Measurements from ENCODE around the gene ATG13. TPM values are rescaled to one million over a fixed set of nuclear protein-coding genes. Genes with fewer than 3 reads are reported as not detected.

ATG13 gene
- total RNA-seq, 1 donor from 2014 or later = 54.4 TPM

DNA sequence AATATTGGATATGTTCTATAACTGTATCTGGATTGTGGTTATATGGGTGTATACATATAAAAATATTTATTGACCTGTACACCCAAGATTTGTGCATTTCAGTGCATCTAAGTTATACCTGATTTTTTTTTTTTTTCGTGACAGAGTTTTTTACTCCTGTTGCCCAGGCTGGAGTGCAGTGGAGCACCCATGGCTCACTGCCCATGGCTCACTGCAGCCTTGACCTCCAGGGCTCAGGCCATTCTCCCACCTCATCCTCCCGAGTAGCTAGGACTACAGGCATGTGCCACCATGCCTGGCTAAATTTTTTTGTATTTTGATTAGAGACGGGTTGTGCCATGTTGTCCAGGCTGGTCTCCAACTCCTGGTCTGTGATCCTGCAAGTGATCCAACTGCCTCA lies 24.3 kb downstream of the ATG13 start:
- DNase-seq = no peak
- TF ChIP-seq CTCF (IDR thresholded peaks at IDR 0.05) = no peak
- no peak overlapping the region for H3K4me3 ChIP-seq
- no peaks in the 10 kb centered on the region for H3K9me3 ChIP-seq
- H3K36me3 ChIP-seq = peaks cover 57% of the 10 kb centered on the region
- H3K27me3 ChIP-seq (ENCODE audit: low read depth) = no peaks in the 10 kb centered on the region
- H3K4me1 ChIP-seq = no peaks in the 10 kb centered on the region
- intact Hi-C loops (cut with DNase I) = no loop called here
- ATAC-seq = no peak
- H3K27ac ChIP-seq = no peak overlapping the region

- Histone ChIP-seq H3K27ac (no peak overlapping the region), H3K27me3 (ENCODE audit: low read depth) (no peaks in the 10 kb centered on the region), H3K4me1 (no peaks in the 10 kb centered on the region), H3K36me3 (peaks cover 64% of the 10 kb centered on the region), H3K9me3 (no peaks in the 10 kb centered on the region), H3K4me3 (no peak overlapping the region)
- TF ChIP-seq CTCF (IDR thresholded peaks at IDR 0.05) = no peak
- intact Hi-C loops (cut with DNase I) = no loop called here
- ATAC-seq (no peak), DNase-seq (no peak)
Observed at GRCh38 chr11:46642627-46643335, 25.4 kb downstream of the ATG13 start.

DNA sequence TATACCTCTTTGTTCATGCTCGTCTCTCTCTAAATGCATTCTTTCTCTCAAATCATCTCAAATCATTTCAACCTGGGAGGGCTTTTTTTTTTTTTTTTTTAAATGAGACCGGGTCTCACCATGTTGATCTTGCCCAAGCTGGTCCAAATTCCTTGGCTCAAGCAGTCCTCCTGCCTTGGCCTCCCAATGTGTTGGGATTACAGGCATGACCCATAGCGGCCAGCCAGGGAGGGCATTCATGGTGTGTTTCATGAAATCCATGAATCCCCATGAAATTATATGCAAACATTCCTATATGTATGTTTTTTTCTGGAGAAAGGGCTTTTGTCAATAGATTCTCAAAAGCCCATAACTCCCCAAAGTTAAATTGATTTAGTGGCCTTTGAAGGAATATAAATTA lies 26.2 kb downstream of the ATG13 start:
- no peak for TF ChIP-seq CTCF (IDR thresholded peaks at IDR 0.05)
- Histone ChIP-seq H3K9me3 (no peaks in the 10 kb centered on the region), H3K27ac (no peak overlapping the region), H3K27me3 (ENCODE audit: low read depth) (no peaks in the 10 kb centered on the region), H3K4me3 (no peak overlapping the region), H3K36me3 (peaks cover 66% of the 10 kb centered on the region), H3K4me1 (no peaks in the 10 kb centered on the region)
- no peak for ATAC-seq
- intact Hi-C loops (cut with DNase I) = no loop called here
- no peak for DNase-seq

GRCh38 chr11:46643986-46644385 lies 26.6 kb downstream of the ATG13 start:
- Histone ChIP-seq H3K27ac (no peak overlapping the region), H3K27me3 (ENCODE audit: low read depth) (no peaks in the 10 kb centered on the region), H3K4me3 (no peak overlapping the region), H3K4me1 (no peaks in the 10 kb centered on the region), H3K36me3 (peaks cover 71% of the 10 kb centered on the region), H3K9me3 (no peaks in the 10 kb centered on the region)
- no peak for ATAC-seq
- intact Hi-C loops (cut with DNase I) = no loop called here
- no peak for DNase-seq
- no peak for TF ChIP-seq CTCF (IDR thresholded peaks at IDR 0.05)

- Histone ChIP-seq H3K27me3 (ENCODE audit: low read depth) (no peaks in the 10 kb centered on the region), H3K4me1 (no peaks in the 10 kb centered on the region), H3K4me3 (no peak overlapping the region), H3K27ac (peak overlapping the region; percentile 50), H3K36me3 (peaks cover 100% of the 10 kb centered on the region), H3K9me3 (no peaks in the 10 kb centered on the region)
- ATAC-seq = peak; percentile 9 to 64
- no peak for TF ChIP-seq CTCF (IDR thresholded peaks at IDR 0.05)
- DNase-seq = no peak
- intact Hi-C loops (cut with DNase I) = no loop called here
Observed at GRCh38 chr11:46649180-46649738, 31.9 kb downstream of the ATG13 start.
